ENCODE results near the gene CAPNS1. TPM values are rescaled to one million over a fixed set of nuclear protein-coding genes. Genes with fewer than 3 reads are reported as not detected.

CAPNS1 gene
- total RNA-seq, 3 donors from 2014 or later (not counting 1 experiment from before 2014, with no cell fraction given): 569 to 637 (median 578) TPM

- Histone ChIP-seq H3K27ac (ENCODE audit: low read length) (peak within 1 kb of the TSS; percentile 93), H3K4me1 (ENCODE audit: control insufficient read depth, insufficient read depth, low read length) (peaks cover 29% of the 10 kb centered on the region), H3K4me3 (ENCODE audit: low read length) (peak within 1 kb of the TSS; percentile 78), H3K9me3 (ENCODE audit: control insufficient read depth, insufficient read depth, low read length) (no peaks in the 10 kb centered on the region), H3K36me3 (ENCODE audit: control insufficient read depth, insufficient read depth, low read length) (peaks cover 39% of the 10 kb centered on the region), H3K27me3 (ENCODE audit: control insufficient read depth, insufficient read depth, low read length) (no peaks in the 10 kb centered on the region)
- Mint-ChIP-seq H3K36me3 (no peaks in the 10 kb centered on the region), H3K27me3 (ENCODE audit: low read depth in 2 of 2) (no peaks in the 10 kb centered on the region), H3K4me3 (peak within 1 kb of the TSS; percentile 90), H3K27ac (peak within 1 kb of the TSS; percentile 95 to 99), H3K9me3 (no peaks in the 10 kb centered on the region), H3K4me1 (peaks cover 36 to 61% of the 10 kb centered on the region in 2 donors)
- WGBS (ENCODE audit: insufficient coverage): 7% methylated on average over 57 of the region's 59 CpGs
- DNase-seq: no peak
- TF ChIP-seq CTCF (IDR thresholded peaks at IDR 0.05): no peak
- intact Hi-C loops (cut with micrococcal nuclease): loop anchor here (1.0 to 10.0 kb wide), 6 partner anchors 12 to 368 kb away; partner anchors contain the start of genes LIN37, PSENEN, SDHAF1 and THAP8
- peak in 2 of 3 donors; percentile 45 to 70 for ATAC-seq
Measured at GRCh38 chr19:36115453-36116343, 24.2 kb upstream of the CAPNS1 start, which contains the start of gene TBCB. Gene TBCB, plus strand, starts transcription at chr19:36115468. Its CDS starts 93 bp downstream, at chr19:36115561.

- intact Hi-C loops (cut with micrococcal nuclease): loop anchor here (5.0 to 10.0 kb wide), 2 partner anchors 121 to 369 kb away; partner anchors contain the start of genes LIN37, PSENEN, SDHAF1 and U2AF1L4
- no peaks in the 10 kb centered on the region for H3K36me3 Mint-ChIP-seq
- peak overlapping the region; percentile 95 to 99 for H3K27ac Mint-ChIP-seq
- H3K36me3 ChIP-seq (ENCODE audit: control insufficient read depth, insufficient read depth, low read length): peaks cover 39% of the 10 kb centered on the region
- H3K27ac ChIP-seq (ENCODE audit: low read length): peak overlapping the region; percentile 93
- H3K4me1 ChIP-seq (ENCODE audit: control insufficient read depth, insufficient read depth, low read length): peaks cover 29% of the 10 kb centered on the region
- no peak for TF ChIP-seq CTCF (IDR thresholded peaks at IDR 0.05)
- DNase-seq (no peak), ATAC-seq (no peak)
- H3K9me3 ChIP-seq (ENCODE audit: control insufficient read depth, insufficient read depth, low read length): no peaks in the 10 kb centered on the region
- peak overlapping the region; percentile 90 for H3K4me3 Mint-ChIP-seq
- no peaks in the 10 kb centered on the region for H3K9me3 Mint-ChIP-seq
- no peaks in the 10 kb centered on the region for H3K27me3 ChIP-seq (ENCODE audit: control insufficient read depth, insufficient read depth, low read length)
- peaks cover 36 to 65% of the 10 kb centered on the region in 2 donors for H3K4me1 Mint-ChIP-seq
- no peaks in the 10 kb centered on the region for H3K27me3 Mint-ChIP-seq (ENCODE audit: low read depth in 2 of 2)
- no peak overlapping the region for H3K4me3 ChIP-seq (ENCODE audit: low read length)
- 100% methylated on average over 1 of the region's 1 CpG for WGBS (ENCODE audit: insufficient coverage)
Measured at GRCh38 chr19:36116344-36116637, 23.6 kb upstream of the CAPNS1 start.

GRCh38 chr19:36120092-36120983 is 19.5 kb upstream of the CAPNS1 start:
- H3K27ac Mint-ChIP-seq: peak overlapping the region in 1 of 2 donors; percentile 22
- H3K27me3 Mint-ChIP-seq (ENCODE audit: low read depth in 2 of 2): no peaks in the 10 kb centered on the region
- Histone ChIP-seq H3K27me3 (ENCODE audit: control insufficient read depth, insufficient read depth, low read length) (no peaks in the 10 kb centered on the region), H3K27ac (ENCODE audit: low read length) (no peak overlapping the region), H3K9me3 (ENCODE audit: control insufficient read depth, insufficient read depth, low read length) (no peaks in the 10 kb centered on the region), H3K4me3 (ENCODE audit: low read length) (no peak overlapping the region), H3K36me3 (ENCODE audit: control insufficient read depth, insufficient read depth, low read length) (peaks cover 53% of the 10 kb centered on the region), H3K4me1 (ENCODE audit: control insufficient read depth, insufficient read depth, low read length) (peaks cover 12% of the 10 kb centered on the region)
- no peak for ATAC-seq
- no peaks in the 10 kb centered on the region for H3K9me3 Mint-ChIP-seq
- 97% methylated on average over 26 of the region's 26 CpGs for WGBS (ENCODE audit: insufficient coverage)
- TF ChIP-seq CTCF (IDR thresholded peaks at IDR 0.05): no peak
- peak overlapping the region; percentile 2 for H3K4me3 Mint-ChIP-seq
- intact Hi-C loops (cut with micrococcal nuclease): no loop called here
- no peaks in the 10 kb centered on the region for H3K36me3 Mint-ChIP-seq
- DNase-seq: no peak
- H3K4me1 Mint-ChIP-seq: peaks cover 18 to 42% of the 10 kb centered on the region in 2 donors
